ENCODE data around the gene POU2AF3.

GRCh38 chr11:111298413-111299100 is at the start of gene POU2AF3:
- TF ChIP-seq CTCF (IDR thresholded peaks at IDR 0.05; ENCODE audit: low read depth, low read length): no peak
- TF ChIP-seq, protein P1, sequence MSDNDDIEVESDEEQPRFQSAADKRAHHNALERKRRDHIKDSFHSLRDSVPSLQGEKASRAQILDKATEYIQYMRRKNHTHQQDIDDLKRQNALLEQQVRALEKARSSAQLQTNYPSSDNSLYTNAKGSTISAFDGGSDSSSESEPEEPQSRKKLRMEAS (IDR thresholded peaks at IDR 0.05; ENCODE audit: low read depth, low read length): no peak
- TF ChIP-seq POLR2A (IDR thresholded peaks at IDR 0.05; ENCODE audit: extremely low read depth, insufficient read length): no peak
- no peak for TF ChIP-seq MYC (IDR thresholded peaks at IDR 0.05; ENCODE audit: low read depth, low read length)

Data from NB4 (cell line).